A673 (cell line): ENCODE data around the gene TRAF5. TPM values are rescaled to one million over a fixed set of nuclear protein-coding genes. Genes with fewer than 3 reads are reported as not detected.

ENCODE experiments used
- BruUV-seq: library from RNA; stranded (reverse); fragments of 400-500 nt; replicated peaks from 2 replicates; lab custom pipeline; 2021; lab: Mats Ljungman, UMichigan
- CTCF ChIA-PET: fragments of 300-600 bp; sonication (Branson Sonifier 250); formaldehyde crosslinking; loops from one replicate; lab custom pipeline; 2022; ENCODE audit warnings: antibody characterized with exemption; lab: Charles Lee
- POLR2A ChIA-PET: fragments of 300-600 bp; sonication (Branson Sonifier 250); formaldehyde crosslinking; loops from one replicate; lab custom pipeline; 2022; ENCODE audit warnings: antibody characterized with exemption; ENCODE audit not compliant: low non-redundant PET; lab: Charles Lee
- DNase-seq: peaks from one replicate; pipeline ENCODE4 v3.0.0-alpha.2; 2015; ENCODE audit warnings: low spot score
- H3K27ac ChIP-seq: fragments of 200-600 bp; sonication (generic); 2 replicates; pipeline ENCODE4 v1.5.1; 2016; ENCODE audit warnings: mixed run types, low read depth, mild to moderate bottlenecking, mixed read lengths, antibody characterized with exemption, low read length; ENCODE audit not compliant: poor library complexity, severe bottlenecking
- H3K27me3 ChIP-seq: fragments of 200-600 bp; sonication (generic); replicated peaks from 2 replicates; pipeline ENCODE4 v1.6.1; 2017; ENCODE audit warnings: mixed run types, low read depth, mild to moderate bottlenecking, mixed read lengths, antibody characterized with exemption, low read length; ENCODE audit not compliant: insufficient read depth, poor library complexity
- H3K36me3 ChIP-seq: fragments of 200-600 bp; sonication (generic); 2 replicates; pipeline ENCODE4 v1.6.1; 2016; ENCODE audit warnings: mixed run types, mild to moderate bottlenecking, mixed read lengths, antibody characterized with exemption, low read length; ENCODE audit not compliant: insufficient read depth, poor library complexity, severe bottlenecking
- H3K4me1 ChIP-seq: fragments of 200-600 bp; sonication (generic); 2 replicates; pipeline ENCODE4 v1.6.1; 2017; ENCODE audit warnings: mixed run types, mild to moderate bottlenecking, mixed read lengths, antibody characterized with exemption, low read length; ENCODE audit not compliant: insufficient read depth, poor library complexity, severe bottlenecking
- H3K4me3 ChIP-seq: fragments of 200-600 bp; sonication (generic); 2 replicates; pipeline ENCODE4 v1.5.1; 2016; ENCODE audit warnings: low read depth, mixed run types, mild to moderate bottlenecking, mixed read lengths, low read length; ENCODE audit not compliant: poor library complexity, severe bottlenecking
- H3K9me3 ChIP-seq: fragments of 200-600 bp; sonication (generic); 2 replicates; pipeline ENCODE4 v1.6.1; 2016; ENCODE audit warnings: mixed run types, low read depth, mild to moderate bottlenecking, mixed read lengths, antibody characterized with exemption, low read length; ENCODE audit not compliant: poor library complexity, severe bottlenecking
- CTCF ChIP-seq: fragments of 300-800, 200-600 bp; sonication (generic); conservative IDR thresholded peaks from 2 replicates; pipeline ENCODE4 v1.5.1; 2017; ENCODE audit warnings: low read depth, mild to moderate bottlenecking, antibody characterized with exemption, low read length, moderate library complexity, mixed read lengths
- EZH2 ChIP-seq: fragments of 200-600 bp; sonication (generic); IDR thresholded peaks from 2 replicates; pipeline ENCODE4 v1.6.1; 2017; ENCODE audit warnings: borderline replicate concordance, low read depth, mild to moderate bottlenecking, mixed read lengths, antibody characterized with exemption, low read length; ENCODE audit not compliant: poor library complexity, severe bottlenecking
- intact Hi-C: fragments of 100-400 bp; cut with micrococcal nuclease; formaldehyde crosslinking; loops from one replicate; pipeline ENCODE4 v1.10.0; 2022; ENCODE audit not compliant: unreplicated experiment
- total RNA-seq: library from RNA; stranded (reverse); gene quantifications from 2 replicates; pipeline ENCODE4 v1.2.3, GENCODE V29; 2021

The TRAF5 gene
- total RNA-seq, 1 experiment from 2014 or later, result 7.1 TPM

GRCh38 chr1:211343607-211344006, 17.0 kb downstream of the TRAF5 start:
- Histone ChIP-seq H3K36me3 (no peaks in the 10 kb centered on the region), H3K4me1 (peaks cover 10% of the 10 kb centered on the region), H3K27ac (no peak overlapping the region), H3K27me3 (no peaks in the 10 kb centered on the region), H3K9me3 (no peaks in the 10 kb centered on the region), H3K4me3 (no peak overlapping the region)
- no peak for TF ChIP-seq CTCF
- TF ChIP-seq EZH2, result no peak
- BruUV-seq, result no TSS peak
- ChIA-PET POLR2A (no interaction called here), CTCF (no interaction called here)
- no peak for DNase-seq
- intact Hi-C loops, result no loop called here

DNA sequence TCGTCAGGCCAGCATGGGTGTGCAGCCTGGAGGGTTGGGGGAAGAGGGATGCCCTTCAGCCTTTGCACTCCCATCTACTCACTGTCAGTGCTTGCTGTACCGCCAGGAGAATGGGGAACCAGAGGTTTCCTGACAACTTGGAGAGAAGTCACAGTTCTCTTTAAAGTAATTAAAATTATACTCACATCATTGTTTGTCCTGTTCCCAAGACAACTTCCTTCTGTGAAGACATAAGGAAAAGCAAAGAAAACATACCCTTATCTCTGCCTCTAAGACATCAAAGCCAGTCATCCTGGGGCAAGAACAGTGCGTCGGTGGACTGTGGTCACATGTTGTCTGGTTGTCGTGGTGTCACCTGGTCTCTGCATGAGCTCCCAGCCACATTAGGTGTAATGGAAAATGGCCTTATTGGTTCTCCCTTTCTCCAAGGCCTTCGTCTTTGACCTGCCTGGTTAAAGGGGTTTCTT, 17.6 kb downstream of the TRAF5 start:
- CTCF ChIA-PET, result no interaction called here
- H3K9me3 ChIP-seq, result no peaks in the 10 kb centered on the region
- no peak overlapping the region for H3K27ac ChIP-seq
- peaks cover 10% of the 10 kb centered on the region for H3K4me1 ChIP-seq
- POLR2A ChIA-PET, result no interaction called here
- no TSS peak for BruUV-seq
- intact Hi-C loops, result no loop called here
- H3K36me3 ChIP-seq, result no peaks in the 10 kb centered on the region
- DNase-seq, result no peak
- H3K4me3 ChIP-seq, result no peak overlapping the region
- TF ChIP-seq EZH2 (no peak), CTCF (no peak)
- H3K27me3 ChIP-seq, result no peaks in the 10 kb centered on the region

- Histone ChIP-seq H3K4me3 (no peak overlapping the region), H3K36me3 (no peaks in the 10 kb centered on the region), H3K27me3 (no peaks in the 10 kb centered on the region), H3K4me1 (peaks cover 10% of the 10 kb centered on the region), H3K9me3 (no peaks in the 10 kb centered on the region), H3K27ac (no peak overlapping the region)
- CTCF ChIA-PET, result no interaction called here
- DNase-seq, result peak; percentile 34
- POLR2A ChIA-PET, result no interaction called here
- no peak for TF ChIP-seq CTCF
- no peak for TF ChIP-seq EZH2
- intact Hi-C loops, result no loop called here
- no TSS peak for BruUV-seq
These were observed 19.1 kb downstream of the TRAF5 start for GRCh38 chr1:211345719-211346118.
